ENCODE data around the gene STC2. TPM values are rescaled to one million over a fixed set of nuclear protein-coding genes. Genes with fewer than 3 reads are reported as not detected.

Gene STC2
- total RNA-seq, 1 experiment from 2014 or later = 224 TPM

DNA sequence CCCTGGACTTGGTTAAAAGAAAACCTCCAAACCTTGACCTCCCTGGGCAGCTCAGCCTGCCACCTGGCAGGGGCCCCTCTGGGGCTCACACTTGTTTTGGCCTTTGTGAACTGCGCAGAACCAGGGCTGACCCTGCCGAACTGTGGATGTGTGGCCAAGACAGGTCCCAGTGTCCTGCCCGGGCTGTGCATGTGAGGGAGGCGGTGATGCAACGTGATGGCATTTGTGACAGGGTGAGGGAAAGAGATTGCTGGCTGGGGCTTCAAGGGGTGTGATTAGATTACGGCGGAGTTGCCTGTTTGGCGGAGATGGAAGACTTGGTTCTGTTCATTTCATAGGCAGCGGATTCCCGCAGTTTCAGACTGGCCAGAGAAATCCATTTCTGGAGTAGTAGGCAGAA is 62.8 kb downstream of the STC2 start:
- ChIA-PET CTCF (no interaction called here), POLR2A (no interaction called here)
- Mint-ChIP-seq H3K27me3 (ENCODE audit: insufficient read depth, unreplicated experiment) (peaks cover 10% of the 10 kb centered on the region), H3K27ac (ENCODE audit: unreplicated experiment) (no peak overlapping the region), H3K4me3 (ENCODE audit: unreplicated experiment) (no peak overlapping the region), H3K36me3 (ENCODE audit: insufficient read depth, unreplicated experiment) (no peaks in the 10 kb centered on the region), H3K4me1 (ENCODE audit: low read depth, unreplicated experiment) (no peaks in the 10 kb centered on the region), H3K9me3 (ENCODE audit: unreplicated experiment) (no peaks in the 10 kb centered on the region)
- H3K36me3 ChIP-seq (ENCODE audit: control insufficient read depth, insufficient read depth, low read length) = no peaks in the 10 kb centered on the region
- no peaks in the 10 kb centered on the region for H3K27me3 ChIP-seq (replicated peaks; ENCODE audit: control insufficient read depth, insufficient read depth, low read length)
- H3K4me1 ChIP-seq = no peaks in the 10 kb centered on the region
- intact Hi-C loops (cut with micrococcal nuclease; ENCODE audit: unreplicated experiment) = no loop called here
- TF ChIP-seq, protein P1, sequence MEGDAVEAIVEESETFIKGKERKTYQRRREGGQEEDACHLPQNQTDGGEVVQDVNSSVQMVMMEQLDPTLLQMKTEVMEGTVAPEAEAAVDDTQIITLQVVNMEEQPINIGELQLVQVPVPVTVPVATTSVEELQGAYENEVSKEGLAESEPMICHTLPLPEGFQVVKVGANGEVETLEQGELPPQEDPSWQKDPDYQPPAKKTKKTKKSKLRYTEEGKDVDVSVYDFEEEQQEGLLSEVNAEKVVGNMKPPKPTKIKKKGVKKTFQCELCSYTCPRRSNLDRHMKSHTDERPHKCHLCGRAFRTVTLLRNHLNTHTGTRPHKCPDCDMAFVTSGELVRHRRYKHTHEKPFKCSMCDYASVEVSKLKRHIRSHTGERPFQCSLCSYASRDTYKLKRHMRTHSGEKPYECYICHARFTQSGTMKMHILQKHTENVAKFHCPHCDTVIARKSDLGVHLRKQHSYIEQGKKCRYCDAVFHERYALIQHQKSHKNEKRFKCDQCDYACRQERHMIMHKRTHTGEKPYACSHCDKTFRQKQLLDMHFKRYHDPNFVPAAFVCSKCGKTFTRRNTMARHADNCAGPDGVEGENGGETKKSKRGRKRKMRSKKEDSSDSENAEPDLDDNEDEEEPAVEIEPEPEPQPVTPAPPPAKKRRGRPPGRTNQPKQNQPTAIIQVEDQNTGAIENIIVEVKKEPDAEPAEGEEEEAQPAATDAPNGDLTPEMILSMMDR (IDR thresholded peaks at IDR 0.05; ENCODE audit: insufficient read depth in 1 of 2, low read depth in 1 of 2, low read length in 1 of 2, severe bottlenecking in 1 of 2, unreplicated experiment in 1 of 2) = no peak
- DNase-seq = peak; percentile 14 to 50
- no TSS peak for BruUV-seq (replicated peaks)
- H3K4me3 ChIP-seq (ENCODE audit: low read depth, low read length) = no peak overlapping the region
- H3K9me3 ChIP-seq = no peaks in the 10 kb centered on the region

Small RNA genes lying within 50 kb of the gene (microRNA-seq; reads per million reads assigned to microRNA genes)
- not detected for gene MIR8056

Other genes with a start within 250 kb of the STC2 start
- gene BNIP1, start 183.9 kb downstream of the STC2 start, total RNA-seq (2022) = 13.9 and 15.3 TPM in 2 replicates
- gene NKX2-5, start 93.2 kb downstream of the STC2 start, total RNA-seq (2022) = not detected in 2 replicates

Data from Caco-2 (cell line).